ENCODE measurements around the gene TSC22D2. TPM values are rescaled to one million over a fixed set of nuclear protein-coding genes. Genes with fewer than 3 reads are reported as not detected.
A peak's percentile ranks its signal among the peaks of the same experiment; 100 is the strongest.

Gene TSC22D2
- total RNA-seq, 2 donors from 2014 or later: 22.2 to 35.8 TPM

DNA sequence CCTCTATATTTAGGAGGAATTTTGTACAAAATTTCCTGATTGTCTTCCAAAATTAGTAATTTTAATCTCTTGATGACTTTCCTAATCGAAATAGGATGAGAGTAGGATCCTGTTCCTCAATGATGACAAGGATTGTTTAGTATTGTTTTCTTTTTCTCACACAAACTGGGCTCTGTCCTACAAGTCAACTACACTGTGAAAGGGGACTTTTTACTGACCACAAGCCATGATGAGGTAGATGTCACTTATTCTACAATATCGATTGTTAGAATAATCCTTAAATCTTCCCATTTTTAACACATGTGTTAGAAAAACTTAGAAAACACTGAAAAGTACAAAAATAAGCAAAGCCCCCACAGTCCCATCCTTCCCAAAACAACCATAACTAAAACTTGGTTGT lies 35.8 kb upstream of the TSC22D2 start:
- H3K36me3 ChIP-seq: no peaks in the 10 kb centered on the region
- ATAC-seq (ENCODE audit: insufficient number of reproducible peaks, low FRiP score, low read depth) (no peak), DNase-seq (ENCODE audit: low spot score) (no peak)
- H3K27ac ChIP-seq: peak overlapping the region; percentile 29 to 74
- H3K27me3 ChIP-seq (replicated peaks; ENCODE audit: insufficient read depth): no peaks in the 10 kb centered on the region
- no peaks in the 10 kb centered on the region for H3K9me3 ChIP-seq
- TF ChIP-seq, protein P1, sequence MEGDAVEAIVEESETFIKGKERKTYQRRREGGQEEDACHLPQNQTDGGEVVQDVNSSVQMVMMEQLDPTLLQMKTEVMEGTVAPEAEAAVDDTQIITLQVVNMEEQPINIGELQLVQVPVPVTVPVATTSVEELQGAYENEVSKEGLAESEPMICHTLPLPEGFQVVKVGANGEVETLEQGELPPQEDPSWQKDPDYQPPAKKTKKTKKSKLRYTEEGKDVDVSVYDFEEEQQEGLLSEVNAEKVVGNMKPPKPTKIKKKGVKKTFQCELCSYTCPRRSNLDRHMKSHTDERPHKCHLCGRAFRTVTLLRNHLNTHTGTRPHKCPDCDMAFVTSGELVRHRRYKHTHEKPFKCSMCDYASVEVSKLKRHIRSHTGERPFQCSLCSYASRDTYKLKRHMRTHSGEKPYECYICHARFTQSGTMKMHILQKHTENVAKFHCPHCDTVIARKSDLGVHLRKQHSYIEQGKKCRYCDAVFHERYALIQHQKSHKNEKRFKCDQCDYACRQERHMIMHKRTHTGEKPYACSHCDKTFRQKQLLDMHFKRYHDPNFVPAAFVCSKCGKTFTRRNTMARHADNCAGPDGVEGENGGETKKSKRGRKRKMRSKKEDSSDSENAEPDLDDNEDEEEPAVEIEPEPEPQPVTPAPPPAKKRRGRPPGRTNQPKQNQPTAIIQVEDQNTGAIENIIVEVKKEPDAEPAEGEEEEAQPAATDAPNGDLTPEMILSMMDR (IDR thresholded peaks at IDR 0.05): no peak
- peak overlapping the region; percentile 33 for H3K4me3 ChIP-seq
- peaks cover 16 to 22% of the 10 kb centered on the region in 2 donors for H3K4me1 ChIP-seq (ENCODE audit: control insufficient read depth in 1 of 2, low read depth in 2 of 2)

DNA sequence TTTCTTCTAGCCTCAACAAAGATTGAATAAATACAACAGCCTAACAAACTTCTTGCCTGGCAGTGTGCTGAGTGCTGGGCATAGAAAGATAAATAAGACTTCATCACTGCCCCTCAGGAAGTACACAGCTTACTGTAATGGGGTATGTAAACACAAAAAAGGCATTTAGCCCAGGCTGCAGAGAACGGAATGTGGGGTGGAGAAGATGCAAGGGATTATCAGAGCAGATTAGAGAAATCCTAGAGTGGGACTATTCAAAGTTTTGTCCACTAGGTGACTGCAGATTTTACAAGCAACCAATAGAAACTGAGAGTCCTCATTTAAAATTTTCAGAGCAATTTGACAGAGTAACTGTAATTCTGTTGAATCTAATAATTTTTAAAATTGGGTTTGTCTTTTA lies 35.4 kb upstream of the TSC22D2 start:
- ATAC-seq (ENCODE audit: insufficient number of reproducible peaks, low FRiP score, low read depth) (no peak), DNase-seq (ENCODE audit: low spot score) (no peak)
- Histone ChIP-seq H3K9me3 (no peaks in the 10 kb centered on the region), H3K27me3 (replicated peaks; ENCODE audit: insufficient read depth) (no peaks in the 10 kb centered on the region), H3K4me1 (ENCODE audit: control insufficient read depth in 1 of 2, low read depth in 2 of 2) (peaks cover 16 to 22% of the 10 kb centered on the region in 2 donors), H3K4me3 (no peak overlapping the region), H3K36me3 (no peaks in the 10 kb centered on the region), H3K27ac (peak overlapping the region; percentile 29 to 74)
- TF ChIP-seq, protein P1 (IDR thresholded peaks at IDR 0.05): peak; percentile 21

DNA sequence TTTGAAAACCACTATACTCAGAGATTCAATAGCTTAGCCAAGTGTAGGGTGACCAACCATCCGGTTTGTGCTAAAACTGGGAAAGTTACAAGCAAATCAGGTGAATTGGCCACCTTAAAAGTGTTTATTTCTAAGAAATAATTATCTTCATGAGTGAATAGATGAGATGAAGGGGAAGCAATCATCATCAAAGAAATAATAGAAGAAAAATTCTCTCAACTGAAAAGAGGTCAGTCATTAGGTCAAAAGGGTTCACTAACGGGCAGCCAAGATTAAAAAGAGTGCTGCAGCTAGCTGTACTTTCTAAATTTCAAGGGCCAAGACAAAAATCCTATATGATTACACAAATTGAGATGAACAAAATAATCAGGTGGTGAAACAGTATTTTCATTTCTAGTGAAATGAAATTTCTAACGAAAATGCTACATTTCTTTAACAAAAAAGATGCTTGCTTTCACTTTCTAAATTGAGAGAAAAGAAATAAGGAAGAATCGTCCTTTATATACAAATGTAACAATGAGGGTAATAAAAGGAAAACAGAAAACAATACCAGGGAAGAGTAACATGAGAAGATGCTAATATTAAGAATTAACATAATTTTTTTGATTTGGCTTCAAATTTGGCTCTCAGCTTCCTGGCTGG lies 34.7 kb upstream of the TSC22D2 start:
- Histone ChIP-seq H3K4me3 (no peak overlapping the region), H3K27ac (no peak overlapping the region), H3K27me3 (replicated peaks; ENCODE audit: insufficient read depth) (no peaks in the 10 kb centered on the region), H3K4me1 (ENCODE audit: control insufficient read depth in 1 of 2, low read depth in 2 of 2) (peaks cover 16 to 22% of the 10 kb centered on the region in 2 donors), H3K36me3 (no peaks in the 10 kb centered on the region), H3K9me3 (no peaks in the 10 kb centered on the region)
- DNase-seq (ENCODE audit: low spot score) (no peak), ATAC-seq (ENCODE audit: insufficient number of reproducible peaks, low FRiP score, low read depth) (no peak)
- TF ChIP-seq, protein P1 (IDR thresholded peaks at IDR 0.05): no peak

DNA sequence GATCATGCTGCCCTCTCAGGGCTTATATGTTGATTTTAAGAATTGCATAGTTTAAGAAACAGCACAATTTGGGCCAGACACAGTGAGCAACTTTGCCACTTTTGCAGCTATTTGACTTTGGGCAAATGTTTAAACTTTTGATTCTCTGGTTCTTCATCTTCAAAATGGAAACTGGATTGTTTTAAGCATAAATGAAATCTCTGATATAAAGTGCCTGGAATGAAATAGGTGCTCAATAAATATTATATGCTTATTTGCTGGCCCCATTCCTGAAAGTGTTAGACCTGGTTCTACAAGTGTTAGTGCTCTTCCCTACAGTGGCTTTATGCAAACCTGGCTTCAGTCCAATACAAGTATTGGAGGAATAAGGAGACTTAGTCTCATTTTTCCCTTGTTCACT lies 33.1 kb upstream of the TSC22D2 start:
- Histone ChIP-seq H3K4me3 (no peak overlapping the region), H3K9me3 (no peaks in the 10 kb centered on the region), H3K27ac (no peak overlapping the region), H3K36me3 (no peaks in the 10 kb centered on the region), H3K27me3 (replicated peaks; ENCODE audit: insufficient read depth) (no peaks in the 10 kb centered on the region), H3K4me1 (ENCODE audit: control insufficient read depth in 1 of 2, low read depth in 2 of 2) (peaks cover 11 to 14% of the 10 kb centered on the region in 2 donors)
- ATAC-seq (ENCODE audit: insufficient number of reproducible peaks, low FRiP score, low read depth) (no peak), DNase-seq (ENCODE audit: low spot score) (no peak)
- TF ChIP-seq, protein P1 (IDR thresholded peaks at IDR 0.05): no peak

- Histone ChIP-seq H3K4me1 (ENCODE audit: control insufficient read depth in 1 of 2, low read depth in 2 of 2) (peaks cover 4 to 6% of the 10 kb centered on the region in 2 donors), H3K4me3 (no peak overlapping the region), H3K27ac (no peak overlapping the region), H3K36me3 (no peaks in the 10 kb centered on the region), H3K27me3 (replicated peaks; ENCODE audit: insufficient read depth) (no peaks in the 10 kb centered on the region), H3K9me3 (no peaks in the 10 kb centered on the region)
- ATAC-seq (ENCODE audit: insufficient number of reproducible peaks, low FRiP score, low read depth) (no peak), DNase-seq (ENCODE audit: low spot score) (no peak)
- TF ChIP-seq, protein P1 (IDR thresholded peaks at IDR 0.05): no peak
These were observed 31.9 kb upstream of the TSC22D2 start for GRCh38 chr3:150376001-150376848.

Data from thoracic aorta (tissue), 2 donors.